GM20000 (cell line): ENCODE measurements around the gene DRG2.

Experiments used
- DNase-seq: peaks from one replicate; pipeline ENCODE4 v3.0.0; 2012; ENCODE audit warnings: low spot score
- CTCF ChIP-seq: IDR thresholded peaks from 2 replicates; pipeline ENCODE4 v1.5.1; 2012; ENCODE audit warnings: mild to moderate bottlenecking, control low read depth; ENCODE audit errors: extremely low read depth, missing control alignments

Gene DRG2

GRCh38 chr17:18064053-18064452 is 23.7 kb upstream of the DRG2 start:
- no peak for DNase-seq
- TF ChIP-seq CTCF: no peak

GRCh38 chr17:18065546-18065945 is 22.2 kb upstream of the DRG2 start:
- DNase-seq: no peak
- TF ChIP-seq CTCF: no peak

GRCh38 chr17:18066866-18067265 is 20.9 kb upstream of the DRG2 start:
- DNase-seq: no peak
- no peak for TF ChIP-seq CTCF

- DNase-seq: no peak
- TF ChIP-seq CTCF: no peak
Observed at GRCh38 chr17:18069101-18069500, 18.6 kb upstream of the DRG2 start.

- peak; percentile 25 for DNase-seq
- TF ChIP-seq CTCF: no peak
Observed at GRCh38 chr17:18070861-18071340, 16.8 kb upstream of the DRG2 start.

GRCh38 chr17:18071751-18072150 is 16.0 kb upstream of the DRG2 start:
- DNase-seq: no peak
- no peak for TF ChIP-seq CTCF

- no peak for DNase-seq
- no peak for TF ChIP-seq CTCF
Observed at GRCh38 chr17:18074566-18075272, 13.0 kb upstream of the DRG2 start.
